Activated naive CD4-positive, alpha-beta T cell treated with anti-CD3 and anti-CD28 coated beads, Interleukin-2, amount 50 U/mL, for 24 hours (primary cell): ENCODE measurements around the gene KRT15.

Experiments
- H3K27ac Mint-ChIP-seq: one replicate; pipeline ENCODE4 v1.8.0; 2021; ENCODE audit warnings: mild to moderate bottlenecking, mixed read lengths
- H3K27me3 Mint-ChIP-seq: one replicate; pipeline ENCODE4 v1.8.0; 2021; ENCODE audit warnings: mixed read lengths
- H3K36me3 Mint-ChIP-seq: one replicate; pipeline ENCODE4 v1.8.0; 2021; ENCODE audit warnings: mixed read lengths
- H3K4me1 Mint-ChIP-seq: one replicate; pipeline ENCODE4 v1.8.0; 2021; ENCODE audit warnings: mixed read lengths
- H3K4me3 Mint-ChIP-seq: one replicate; pipeline ENCODE4 v1.8.0; 2021; ENCODE audit warnings: mild to moderate bottlenecking, mixed read lengths
- H3K9me3 Mint-ChIP-seq: one replicate; pipeline ENCODE4 v1.8.0; 2021; ENCODE audit warnings: mixed read lengths

Gene KRT15

DNA sequence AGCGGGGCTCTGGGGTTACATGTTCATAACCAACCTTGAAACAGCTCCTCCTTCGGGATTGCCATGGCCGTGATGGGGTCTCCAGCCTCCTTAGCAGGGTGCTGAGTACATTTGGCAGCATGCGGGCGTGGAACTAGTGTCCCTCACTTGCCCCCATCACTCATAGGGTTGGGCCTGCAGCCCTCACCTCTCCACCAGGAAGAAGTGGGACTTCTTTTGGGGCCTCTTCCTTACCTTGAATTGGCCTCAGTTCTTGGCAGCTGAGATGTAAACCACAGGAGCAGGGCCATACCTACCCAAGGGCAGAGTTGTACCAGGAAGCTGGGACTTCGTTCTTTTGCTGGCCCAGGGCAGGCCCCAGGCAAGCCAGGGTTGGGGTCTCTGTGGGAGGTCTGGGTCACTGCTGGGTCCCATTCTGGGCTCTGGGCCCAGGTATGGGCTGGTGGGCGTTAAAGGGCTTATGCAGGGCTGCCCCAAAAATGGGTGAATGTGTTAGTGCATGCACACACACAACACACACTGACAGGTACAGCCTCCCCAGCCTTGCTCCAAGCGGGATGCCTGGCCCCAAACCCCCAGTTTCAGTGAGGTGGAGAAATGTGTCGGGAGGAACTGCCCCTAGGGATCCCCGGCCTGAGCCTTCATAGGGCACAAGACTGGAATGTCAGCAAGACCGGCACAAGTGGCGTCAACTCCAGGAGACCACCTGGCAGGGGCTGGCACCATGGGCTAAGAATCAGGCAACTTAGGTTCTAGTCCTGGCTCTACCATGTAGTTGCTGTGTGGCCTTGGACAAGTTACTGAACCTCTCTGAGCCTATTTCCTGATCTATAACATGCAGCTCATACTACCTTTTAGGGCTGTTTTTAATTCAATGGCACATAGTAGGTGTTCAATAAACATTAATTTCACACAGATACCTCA is 3.9 kb upstream of the KRT15 start:
- H3K27ac Mint-ChIP-seq = no peak overlapping the region
- peaks cover 6% of the 10 kb centered on the region for H3K4me1 Mint-ChIP-seq
- H3K27me3 Mint-ChIP-seq = peaks cover 8% of the 10 kb centered on the region
- H3K9me3 Mint-ChIP-seq = no peaks in the 10 kb centered on the region
- H3K36me3 Mint-ChIP-seq = no peaks in the 10 kb centered on the region
- H3K4me3 Mint-ChIP-seq = no peak overlapping the region

- H3K36me3 Mint-ChIP-seq = no peaks in the 10 kb centered on the region
- no peaks in the 10 kb centered on the region for H3K9me3 Mint-ChIP-seq
- H3K27me3 Mint-ChIP-seq = peaks cover 2% of the 10 kb centered on the region
Observed at GRCh38 chr17:41521574-41522261, 3.0 kb upstream of the KRT15 start.

GRCh38 chr17:41520821-41521521 is 2.3 kb upstream of the KRT15 start:
- H3K36me3 Mint-ChIP-seq = no peaks in the 10 kb centered on the region
- H3K4me3 Mint-ChIP-seq = no peak overlapping the region
- no peaks in the 10 kb centered on the region for H3K4me1 Mint-ChIP-seq
- H3K27ac Mint-ChIP-seq = no peak overlapping the region
- H3K27me3 Mint-ChIP-seq = peaks cover 2% of the 10 kb centered on the region
- no peaks in the 10 kb centered on the region for H3K9me3 Mint-ChIP-seq

More at GRCh38 chr17:41521574-41522261, 3.0 kb upstream of the KRT15 start:
- Mint-ChIP-seq H3K4me3 (no peak overlapping the region), H3K4me1 (peaks cover under 1% of the 10 kb centered on the region), H3K27ac (no peak overlapping the region)

DNA sequence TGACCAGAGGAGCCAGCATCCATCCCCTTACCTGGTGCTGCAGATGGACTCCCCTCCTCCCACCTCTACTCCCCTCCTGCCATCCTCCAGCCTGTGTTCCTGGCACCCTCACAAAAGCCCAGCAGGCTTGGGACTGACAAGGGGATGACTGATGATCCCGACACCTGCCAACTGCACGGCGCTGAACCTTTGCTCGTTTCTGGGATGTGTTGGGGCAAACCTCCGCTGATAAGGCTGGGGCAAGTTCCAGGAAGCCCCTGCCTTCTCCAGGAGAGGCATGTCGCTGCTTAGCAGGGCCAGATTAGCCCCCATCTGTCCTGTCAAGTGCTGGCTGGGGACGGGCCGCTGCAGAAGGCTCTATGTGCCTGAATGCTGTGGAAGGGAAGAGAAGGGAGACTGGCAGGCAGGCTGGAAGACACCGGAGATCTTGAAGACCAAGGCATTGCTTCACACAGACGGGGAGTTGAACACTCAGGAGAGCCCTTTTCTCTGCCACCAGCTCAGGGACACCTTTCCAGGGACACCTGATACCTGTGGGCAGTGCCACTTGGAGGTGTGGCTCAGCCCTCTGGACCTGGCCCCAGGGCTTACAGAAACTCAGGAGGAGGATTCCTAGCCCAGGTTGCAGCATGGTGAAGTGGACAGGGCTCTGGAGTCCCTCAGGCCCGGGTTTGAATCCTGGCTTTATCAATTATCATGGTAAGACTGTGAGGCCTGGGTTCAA is 973 bp upstream of the KRT15 start:
- no peak overlapping the region for H3K27ac Mint-ChIP-seq
- no peaks in the 10 kb centered on the region for H3K9me3 Mint-ChIP-seq
- no peak overlapping the region for H3K4me3 Mint-ChIP-seq
- no peaks in the 10 kb centered on the region for H3K36me3 Mint-ChIP-seq
- no peaks in the 10 kb centered on the region for H3K27me3 Mint-ChIP-seq
- no peaks in the 10 kb centered on the region for H3K4me1 Mint-ChIP-seq

- no peak overlapping the region for H3K4me3 Mint-ChIP-seq
- no peaks in the 10 kb centered on the region for H3K36me3 Mint-ChIP-seq
- no peaks in the 10 kb centered on the region for H3K4me1 Mint-ChIP-seq
- no peak overlapping the region for H3K27ac Mint-ChIP-seq
- no peaks in the 10 kb centered on the region for H3K27me3 Mint-ChIP-seq
- no peaks in the 10 kb centered on the region for H3K9me3 Mint-ChIP-seq
Observed at GRCh38 chr17:41518031-41518430, 659 bp downstream of the KRT15 start.

DNA sequence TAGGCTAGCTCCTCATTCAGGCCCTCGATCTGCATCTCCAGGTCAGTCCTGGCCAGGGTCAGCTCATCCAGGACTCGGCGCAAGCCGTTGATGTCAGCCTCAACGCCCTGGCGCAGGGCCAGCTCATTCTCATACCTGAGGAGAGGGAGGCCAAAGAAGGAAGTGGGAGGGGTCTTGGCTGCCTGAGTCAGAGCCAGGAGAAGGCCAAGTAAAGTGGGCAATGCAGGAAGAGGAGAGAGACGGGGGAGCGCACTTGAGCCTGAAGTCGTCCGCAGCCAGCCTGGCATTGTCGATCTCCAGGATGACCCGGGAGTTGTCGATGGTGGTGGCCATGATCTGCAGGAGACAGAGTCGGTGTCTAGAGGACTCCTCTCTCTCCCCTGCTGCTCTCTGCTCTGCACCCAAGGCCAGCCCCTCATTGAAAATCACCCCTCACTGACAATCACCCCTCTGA is 1.8 kb downstream of the KRT15 start:
- Mint-ChIP-seq H3K27ac (no peak overlapping the region), H3K4me1 (no peaks in the 10 kb centered on the region), H3K27me3 (no peaks in the 10 kb centered on the region), H3K4me3 (no peak overlapping the region), H3K36me3 (no peaks in the 10 kb centered on the region), H3K9me3 (no peaks in the 10 kb centered on the region)

DNA sequence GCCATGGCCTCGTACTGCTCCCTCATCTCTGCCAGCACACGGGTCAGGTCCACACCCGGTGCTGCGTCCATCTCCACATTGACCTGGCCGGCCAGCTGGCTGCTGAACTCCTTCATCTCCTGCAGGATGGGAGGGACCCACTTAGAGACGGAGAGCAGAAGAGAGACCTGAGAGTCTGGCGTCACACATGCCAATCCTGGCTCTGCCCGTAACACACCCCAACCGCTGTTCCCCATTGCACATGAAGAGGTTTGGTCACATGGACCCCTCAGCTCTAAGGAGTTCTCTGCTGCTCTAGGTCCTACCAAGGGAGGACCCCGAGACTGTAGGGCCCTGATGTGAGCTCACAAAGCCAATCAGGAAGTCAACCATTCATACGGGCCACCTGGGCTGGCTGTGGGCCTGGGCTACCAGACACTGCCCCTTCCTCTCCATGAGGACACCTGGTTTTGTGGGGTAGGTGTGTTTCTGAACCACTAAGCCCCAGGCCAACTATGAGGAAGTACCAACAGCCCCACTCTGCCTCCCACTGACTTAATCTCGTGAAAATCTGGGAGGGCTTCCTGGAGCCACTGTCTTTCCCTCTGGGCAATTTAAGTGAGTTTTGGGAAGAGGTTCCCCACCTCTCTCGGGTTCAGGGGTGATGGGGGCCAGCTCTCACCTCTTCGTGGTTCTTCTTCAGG is 2.4 kb downstream of the KRT15 start:
- H3K9me3 Mint-ChIP-seq = no peaks in the 10 kb centered on the region

GRCh38 chr17:41513168-41513547 is 5.5 kb downstream of the KRT15 start:
- no peak overlapping the region for H3K4me3 Mint-ChIP-seq
- no peaks in the 10 kb centered on the region for H3K4me1 Mint-ChIP-seq
- no peak overlapping the region for H3K27ac Mint-ChIP-seq
- H3K36me3 Mint-ChIP-seq = no peaks in the 10 kb centered on the region
- no peaks in the 10 kb centered on the region for H3K9me3 Mint-ChIP-seq
- H3K27me3 Mint-ChIP-seq = no peaks in the 10 kb centered on the region

More for the DNA sequence above, 2.4 kb downstream of the KRT15 start:
- no peaks in the 10 kb centered on the region for H3K27me3 Mint-ChIP-seq
- H3K4me1 Mint-ChIP-seq = no peaks in the 10 kb centered on the region
- H3K27ac Mint-ChIP-seq = no peak overlapping the region
- no peak overlapping the region for H3K4me3 Mint-ChIP-seq
- no peaks in the 10 kb centered on the region for H3K36me3 Mint-ChIP-seq

- Mint-ChIP-seq H3K36me3 (no peaks in the 10 kb centered on the region), H3K27me3 (no peaks in the 10 kb centered on the region), H3K9me3 (no peaks in the 10 kb centered on the region), H3K27ac (no peak overlapping the region), H3K4me1 (no peaks in the 10 kb centered on the region), H3K4me3 (no peak overlapping the region)
Observed at GRCh38 chr17:41512546-41513167, 6.0 kb downstream of the KRT15 start.

DNA sequence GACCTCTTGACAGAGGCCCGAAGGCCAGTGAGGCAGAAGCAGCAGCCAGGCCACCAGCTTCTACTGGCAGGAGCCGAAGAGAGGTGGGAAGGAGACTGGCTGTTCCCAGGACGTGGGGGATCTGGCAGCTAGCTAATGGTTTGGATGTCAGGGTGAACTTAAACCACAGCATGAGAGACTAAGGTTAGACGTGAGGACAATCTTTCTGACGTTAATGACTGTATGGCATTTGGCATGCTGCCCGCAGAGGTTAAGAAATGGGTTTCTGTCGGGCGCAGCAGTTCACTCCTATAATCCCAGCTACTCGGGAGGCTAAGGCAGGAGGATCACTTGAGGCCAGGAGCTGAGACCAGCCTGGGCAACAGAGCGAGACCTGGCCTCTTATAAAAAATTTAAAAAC is 7.0 kb downstream of the KRT15 start:
- Mint-ChIP-seq H3K27ac (no peak overlapping the region), H3K9me3 (no peaks in the 10 kb centered on the region), H3K4me1 (no peaks in the 10 kb centered on the region), H3K4me3 (no peak overlapping the region), H3K36me3 (no peaks in the 10 kb centered on the region), H3K27me3 (no peaks in the 10 kb centered on the region)

GRCh38 chr17:41511116-41511515 is 7.6 kb downstream of the KRT15 start:
- Mint-ChIP-seq H3K9me3 (no peaks in the 10 kb centered on the region), H3K4me3 (no peak overlapping the region), H3K4me1 (no peaks in the 10 kb centered on the region), H3K36me3 (no peaks in the 10 kb centered on the region), H3K27me3 (no peaks in the 10 kb centered on the region), H3K27ac (no peak overlapping the region)

GRCh38 chr17:41510251-41511065 is 8.2 kb downstream of the KRT15 start:
- Mint-ChIP-seq H3K4me3 (no peak overlapping the region), H3K27ac (no peak overlapping the region)

DNA sequence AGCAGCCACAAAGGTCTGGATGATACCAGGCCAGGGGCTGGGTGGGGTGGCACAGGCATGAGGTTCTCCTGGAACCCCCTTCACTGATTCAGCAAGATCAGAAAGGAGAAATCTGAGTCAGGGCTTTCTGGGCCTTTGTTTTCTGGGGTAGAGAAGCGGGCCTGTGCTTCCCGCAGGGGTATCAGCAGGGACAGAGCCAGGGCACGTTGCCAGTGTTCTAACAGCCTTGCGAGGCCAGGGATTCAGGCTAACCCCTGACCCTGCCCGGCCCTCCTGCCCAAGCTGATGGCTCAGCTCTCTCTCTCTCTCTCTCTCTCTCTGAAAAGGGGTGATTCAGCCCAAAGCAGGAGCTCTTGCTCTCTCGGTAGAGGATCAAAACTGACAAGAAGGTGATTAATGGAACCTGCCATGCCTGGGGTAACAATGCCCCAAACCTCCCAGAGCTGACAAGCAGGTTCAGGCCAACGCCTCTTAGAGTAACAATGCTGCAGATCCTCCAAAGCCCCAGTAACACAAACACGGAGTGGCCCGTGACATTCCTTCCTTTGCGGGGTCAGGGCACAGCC is 11.3 kb downstream of the KRT15 start:
- no peaks in the 10 kb centered on the region for H3K9me3 Mint-ChIP-seq
- no peak overlapping the region for H3K4me3 Mint-ChIP-seq
- H3K27me3 Mint-ChIP-seq = no peaks in the 10 kb centered on the region
- no peaks in the 10 kb centered on the region for H3K36me3 Mint-ChIP-seq
- no peaks in the 10 kb centered on the region for H3K4me1 Mint-ChIP-seq
- no peak overlapping the region for H3K27ac Mint-ChIP-seq

More at GRCh38 chr17:41510251-41511065, 8.2 kb downstream of the KRT15 start:
- Mint-ChIP-seq H3K27me3 (no peaks in the 10 kb centered on the region), H3K4me1 (no peaks in the 10 kb centered on the region), H3K36me3 (no peaks in the 10 kb centered on the region), H3K9me3 (no peaks in the 10 kb centered on the region)
